PC-3 (cell line): ENCODE measurements around the gene GPC1.

ENCODE experiments used
- CTCF ChIP-seq: fragments of 300-600 bp; sonication (generic); conservative IDR thresholded peaks from 2 replicates; pipeline ENCODE4 v1.5.1; 2017; ENCODE audit warnings: antibody characterized with exemption, low read depth, mild to moderate bottlenecking, low read length
- EZH2 ChIP-seq: fragments of 300-600 bp; sonication (generic); IDR thresholded peaks from one replicate; pipeline ENCODE4 v1.6.1; 2017; ENCODE audit warnings: antibody characterized with exemption, mild to moderate bottlenecking, low read length; ENCODE audit not compliant: unreplicated experiment

- TF ChIP-seq CTCF = no peak
- TF ChIP-seq EZH2 = no peak
These were observed 15.2 kb downstream of the GPC1 start for GRCh38 chr2:240450532-240451107.
